Umbilical cord (tissue), 2 donors: ENCODE results near the gene GAS2L1. TPM values are rescaled to one million over a fixed set of nuclear protein-coding genes. Genes with fewer than 3 reads are reported as not detected.
A peak's percentile ranks its signal among the peaks of the same experiment; 100 is the strongest.

Experiments used
- DNase-seq: peaks from one replicate; pipeline ENCODE4 v3.0.0-alpha.2; 2015; ENCODE audit warnings: low spot score
- total RNA-seq: library from RNA; depleted of rRNA; stranded (reverse); fragments of >200 nt; gene quantifications from one replicate; pipeline ENCODE4 v1.2.3, GENCODE V29; 2014; ENCODE audit warnings: low replicate concordance; ENCODE audit not compliant: insufficient read depth

The GAS2L1 gene
- total RNA-seq, 1 donor from 2014 or later = 1.7 TPM

- no peak for DNase-seq
Observed at GRCh38 chr22:29327089-29327764, 20.8 kb downstream of the GAS2L1 start.

- DNase-seq = no peak
Observed at GRCh38 chr22:29328055-29328454, 21.6 kb downstream of the GAS2L1 start.

GRCh38 chr22:29328566-29329500, 22.4 kb downstream of the GAS2L1 start:
- no peak for DNase-seq

- DNase-seq = no peak
Observed at GRCh38 chr22:29329581-29329980, 23.1 kb downstream of the GAS2L1 start.

GRCh38 chr22:29330291-29330690, 23.8 kb downstream of the GAS2L1 start:
- no peak for DNase-seq

- peak; percentile 79 for DNase-seq
Observed at GRCh38 chr22:29330753-29331152, 24.3 kb downstream of the GAS2L1 start.

GRCh38 chr22:29331213-29331612, 24.8 kb downstream of the GAS2L1 start:
- no peak for DNase-seq

GRCh38 chr22:29331658-29332300, 25.3 kb downstream of the GAS2L1 start:
- no peak for DNase-seq

- no peak for DNase-seq
Observed at GRCh38 chr22:29332886-29333496, 26.5 kb downstream of the GAS2L1 start.

GRCh38 chr22:29334148-29334547, 27.7 kb downstream of the GAS2L1 start:
- DNase-seq = no peak

DNA sequence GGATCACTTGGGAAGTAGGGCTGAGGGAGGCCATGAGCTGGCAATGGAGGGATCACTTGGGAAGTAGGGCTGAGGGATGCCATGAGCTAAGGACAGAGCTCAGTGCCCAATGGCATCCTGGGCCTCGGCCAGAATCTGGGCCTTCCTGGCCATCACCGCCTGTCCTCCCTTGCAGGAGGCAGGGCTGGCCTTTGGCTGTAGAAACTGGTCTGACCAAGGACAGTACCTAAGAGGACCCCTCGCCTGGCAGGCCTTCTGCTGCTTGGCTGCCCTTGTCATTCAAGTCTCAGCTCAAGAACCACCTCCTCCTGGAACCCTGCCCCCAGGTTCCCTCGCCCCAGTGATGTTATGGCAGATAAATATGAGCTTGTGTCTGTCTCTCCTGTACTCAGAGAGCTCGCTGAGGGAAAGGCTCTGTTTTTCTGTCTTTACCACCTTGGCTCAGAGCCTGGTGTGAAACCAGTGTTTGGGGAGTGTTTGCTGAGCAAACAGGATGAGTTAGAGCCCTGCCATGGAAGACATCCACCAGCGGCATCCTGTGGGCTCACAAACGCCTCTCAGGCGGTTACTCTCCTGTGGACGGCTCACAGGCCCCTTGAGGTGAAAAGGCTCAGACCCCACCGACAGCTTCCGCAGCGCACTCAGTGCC, 28.4 kb downstream of the GAS2L1 start:
- DNase-seq = no peak

- DNase-seq = no peak
Observed at GRCh38 chr22:29335656-29336055, 29.2 kb downstream of the GAS2L1 start.

- DNase-seq = no peak
Observed at GRCh38 chr22:29336751-29337490, 30.5 kb downstream of the GAS2L1 start.

DNA sequence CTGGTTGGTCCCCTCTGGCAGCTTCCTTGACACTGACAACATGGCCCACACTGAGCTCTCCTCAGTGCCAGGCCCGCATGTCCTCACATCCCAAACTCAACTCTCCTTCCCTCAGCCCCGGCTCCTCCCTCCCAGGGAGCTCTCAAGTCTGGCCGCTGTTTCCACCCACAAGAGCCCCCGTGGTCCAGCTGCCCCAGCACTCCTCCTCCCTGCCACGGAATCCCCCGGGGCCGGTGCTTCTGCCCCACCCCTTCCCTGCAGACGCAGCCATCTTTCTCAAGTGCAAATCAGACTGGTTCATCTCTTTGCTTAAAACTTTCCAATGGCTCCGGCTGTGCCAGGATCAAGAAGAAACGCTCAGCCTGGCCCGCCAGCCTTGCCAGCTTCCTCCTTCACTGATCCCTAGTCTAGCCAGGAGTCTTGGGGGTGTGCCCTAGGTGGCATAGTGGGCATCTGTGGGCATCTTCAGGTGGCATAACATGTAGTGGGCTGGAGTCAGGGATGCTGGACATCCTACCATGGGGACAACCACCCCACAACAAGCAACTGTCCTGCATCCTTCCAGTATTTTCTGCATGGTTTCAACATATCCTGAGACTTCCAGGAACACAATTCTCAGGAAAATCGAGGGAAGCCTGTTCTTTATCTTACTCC, 31.3 kb downstream of the GAS2L1 start:
- no peak for DNase-seq

GRCh38 chr22:29338398-29338797, 31.9 kb downstream of the GAS2L1 start:
- DNase-seq = no peak

DNA sequence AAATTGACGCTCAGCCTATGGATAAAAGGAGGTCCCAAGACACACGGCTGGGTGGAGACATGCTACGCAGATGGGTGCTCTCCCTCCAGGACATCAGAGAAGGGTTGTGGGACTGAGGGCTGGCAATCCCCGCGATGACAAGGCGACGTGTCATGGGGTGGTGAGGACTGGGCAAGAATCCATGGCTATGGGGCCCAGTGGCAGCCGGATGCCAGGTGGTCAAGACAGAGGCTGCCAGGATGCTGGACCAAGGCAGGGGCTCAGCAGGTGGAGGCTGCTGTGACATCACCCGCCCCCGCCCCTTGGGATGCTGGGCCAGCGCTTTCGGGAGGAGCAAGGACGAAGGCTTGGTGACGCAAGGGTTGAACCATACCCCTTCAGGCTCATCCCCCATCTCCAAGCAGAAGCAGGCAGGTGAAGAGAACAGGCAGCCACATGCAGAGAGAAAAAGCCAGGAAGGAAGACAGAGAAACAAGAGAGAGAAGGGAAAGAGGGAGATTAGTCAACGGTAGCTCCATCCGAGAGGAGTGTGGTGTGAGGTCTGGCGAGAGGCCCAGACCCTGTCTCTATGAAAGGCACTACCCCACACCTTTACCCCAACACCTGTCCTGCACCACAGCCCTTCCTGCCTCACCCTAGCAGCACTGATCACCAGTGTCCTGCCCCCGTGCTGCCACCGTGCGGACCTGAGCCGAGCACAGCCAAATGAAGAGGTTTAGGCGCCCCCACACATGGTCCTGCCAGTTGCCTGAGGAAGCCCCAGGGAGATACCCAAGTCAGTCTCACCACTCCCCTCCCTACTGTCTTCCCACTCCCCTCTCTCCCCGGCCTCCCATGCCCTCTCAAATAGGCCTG, 33.2 kb downstream of the GAS2L1 start:
- no peak for DNase-seq

- no peak for DNase-seq
Observed at GRCh38 chr22:29340566-29340965, 34.1 kb downstream of the GAS2L1 start.

- DNase-seq = no peak
Observed at GRCh38 chr22:29341056-29341848, 34.8 kb downstream of the GAS2L1 start.

DNA sequence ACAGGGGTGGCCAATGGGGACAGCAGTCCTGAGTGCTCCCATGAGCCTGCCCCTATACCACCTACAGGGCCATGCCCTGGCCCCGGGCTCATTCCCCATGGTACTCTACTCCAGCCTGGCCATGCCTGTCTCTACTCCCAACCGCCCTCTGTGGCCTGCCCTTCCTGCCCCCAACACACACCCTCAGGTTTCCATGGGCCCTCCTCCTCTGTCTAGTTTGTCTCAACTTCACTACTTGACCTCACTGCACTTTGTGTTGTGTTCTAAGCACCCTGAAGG, 35.3 kb downstream of the GAS2L1 start:
- no peak for DNase-seq
